Endometrium (tissue), 2 donors: Measurements from ENCODE around the gene DNTT.

Source experiments
- FAIRE-seq: peaks from 2 replicates; lab custom pipeline; 2012; peaks lifted over from hg19 to GRCh38; lab: Jason Lieb, UNC
- donor health status: control.
- donor health status: control.

The DNTT gene

DNA sequence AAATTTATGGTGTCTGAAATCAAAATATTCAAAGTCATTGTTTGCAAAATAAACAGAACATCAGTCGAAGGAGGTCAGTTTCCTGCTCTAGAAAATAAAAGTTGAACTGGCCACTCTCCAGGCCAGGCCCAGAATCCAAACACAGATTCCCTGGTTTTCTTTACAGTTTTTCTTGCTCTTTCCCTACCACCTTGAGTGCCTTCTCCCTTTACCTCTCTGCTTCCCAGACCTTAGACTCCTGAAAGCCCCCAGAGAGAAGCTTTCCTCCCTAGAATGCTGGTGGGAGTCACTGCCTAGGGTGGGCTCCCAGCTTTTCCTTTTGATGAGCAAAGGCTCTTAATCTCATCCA lies 6.1 kb downstream of the DNTT start:
- no peak for FAIRE-seq

DNA sequence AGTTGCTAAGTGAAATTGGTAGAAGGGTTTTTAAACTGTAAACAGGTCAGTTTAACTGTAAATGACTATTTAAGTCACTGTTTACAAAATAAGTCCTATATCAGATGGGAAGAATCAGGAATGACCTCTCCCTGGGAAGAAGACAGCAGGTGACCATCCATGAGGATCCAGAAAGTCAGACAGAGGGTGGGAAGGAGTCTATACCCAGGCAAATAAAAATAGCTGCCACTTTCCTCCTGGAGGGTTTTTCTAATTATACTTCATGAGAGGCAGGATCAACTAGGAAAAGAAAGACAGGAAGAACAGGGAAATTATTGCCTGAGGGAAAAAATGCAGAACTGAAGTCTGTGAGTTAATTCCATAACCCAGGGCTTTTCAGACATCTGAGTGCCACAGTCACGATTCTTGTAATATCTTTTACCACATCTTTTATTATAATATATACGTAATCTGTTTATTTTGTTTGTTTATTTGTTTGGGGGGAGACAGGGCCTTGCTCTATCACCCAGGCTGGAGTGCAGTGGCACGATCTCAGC lies 7.0 kb downstream of the DNTT start:
- FAIRE-seq = no peak

DNA sequence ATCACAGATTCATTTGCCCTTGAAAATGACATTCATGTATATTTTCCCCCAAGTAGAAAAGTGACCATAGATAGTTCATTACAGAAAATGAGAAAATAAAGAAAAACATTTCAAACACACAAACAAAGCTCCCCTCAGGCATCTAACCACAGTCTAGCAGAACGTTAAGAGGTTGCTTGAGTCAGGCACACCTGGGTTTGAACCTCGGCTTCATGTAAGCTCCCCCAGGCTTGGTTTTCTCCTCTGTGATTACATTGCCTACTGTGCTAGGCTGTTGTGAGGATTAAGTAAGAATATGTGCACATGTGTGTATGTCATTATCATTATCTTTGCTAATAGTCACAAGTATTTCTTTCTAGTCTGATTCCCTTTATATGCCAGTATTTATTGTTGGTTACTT lies 9.1 kb downstream of the DNTT start:
- FAIRE-seq = no peak

DNA sequence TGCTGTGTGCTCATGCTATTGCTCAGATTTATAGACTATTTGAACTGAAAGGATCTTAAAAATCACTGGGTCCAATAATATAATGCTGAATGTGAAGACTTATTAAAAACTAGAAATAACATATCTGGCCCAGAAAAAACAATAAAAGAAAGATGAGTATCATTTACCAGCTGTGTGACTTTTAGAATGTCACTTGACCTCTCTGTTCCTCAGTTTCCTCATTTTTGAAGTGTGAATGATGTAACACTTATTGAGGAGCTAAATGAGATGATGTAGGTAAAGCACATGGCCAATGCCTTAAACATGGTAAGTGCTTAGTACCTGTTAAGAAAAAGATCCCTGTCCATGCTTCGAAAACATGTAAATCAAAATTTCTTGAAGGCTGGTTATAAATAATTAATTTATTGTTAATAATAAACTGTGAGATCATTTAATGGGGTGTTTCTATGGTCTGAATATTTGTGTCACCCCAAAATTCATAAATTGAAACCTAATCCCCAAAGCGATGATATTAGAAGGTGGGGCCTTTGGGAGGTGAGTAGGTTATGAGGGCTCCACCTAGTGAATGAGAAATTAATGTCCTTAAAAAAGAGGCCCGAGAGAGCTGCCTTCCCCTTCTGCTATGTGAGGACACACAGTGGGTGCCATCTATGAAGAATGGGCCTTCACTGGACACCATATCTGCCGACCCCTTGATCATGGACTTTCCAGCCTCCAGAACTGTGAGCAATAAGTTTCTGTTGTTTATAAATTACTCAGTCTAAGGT lies 13.0 kb downstream of the DNTT start:
- no peak for FAIRE-seq

DNA sequence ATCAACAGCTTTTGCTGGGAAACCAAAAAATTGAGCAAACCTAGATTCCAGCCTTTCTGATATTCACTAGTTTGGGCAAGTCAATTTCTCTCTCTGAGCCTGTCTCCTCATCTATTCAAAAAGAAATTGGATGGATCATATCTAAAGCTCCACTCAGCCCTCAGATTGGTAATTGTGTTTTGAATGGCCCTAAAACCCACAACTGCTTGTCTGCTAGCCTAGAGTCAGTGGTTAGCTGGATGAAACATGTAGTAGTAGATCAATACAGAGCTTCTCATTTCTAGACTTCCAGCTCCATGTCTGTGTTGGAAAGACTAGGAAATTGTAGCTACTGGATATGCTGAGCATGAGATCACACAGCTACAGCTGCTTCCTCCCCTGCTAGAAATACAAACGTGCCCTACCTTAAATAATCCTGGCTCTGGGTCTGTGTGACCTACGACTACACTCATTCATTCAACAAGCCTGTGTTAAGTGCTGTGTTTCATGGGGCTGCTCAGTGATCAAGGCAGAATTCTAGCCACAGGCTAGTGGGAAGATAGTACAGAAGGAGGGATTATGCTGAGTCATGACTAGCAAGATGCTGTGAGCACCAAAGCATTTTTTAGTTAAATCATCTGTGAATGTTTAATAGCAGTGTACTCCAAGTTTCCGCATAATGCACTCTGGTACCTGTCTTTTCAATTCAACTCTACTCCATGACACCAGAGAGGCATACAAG lies 15.7 kb downstream of the DNTT start:
- no peak for FAIRE-seq

DNA sequence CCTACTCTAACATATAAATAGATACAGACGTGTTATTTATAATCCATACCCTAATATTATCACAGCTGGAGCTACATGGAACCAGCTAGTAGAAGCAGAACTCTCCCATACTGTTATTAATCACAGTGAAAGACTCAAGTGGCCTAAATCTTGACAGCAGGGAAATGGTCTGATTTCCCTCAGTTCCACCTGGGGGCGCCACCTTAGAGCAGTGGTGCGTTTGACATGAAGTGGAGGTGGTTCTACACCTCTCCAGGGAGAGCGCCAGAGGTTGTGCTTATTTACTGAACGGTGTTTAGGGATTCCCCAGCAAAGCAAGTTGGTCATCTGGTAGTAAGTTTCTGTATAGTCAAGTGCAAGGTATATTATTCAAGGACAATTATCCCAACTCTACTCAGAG lies 17.6 kb downstream of the DNTT start:
- no peak for FAIRE-seq

DNA sequence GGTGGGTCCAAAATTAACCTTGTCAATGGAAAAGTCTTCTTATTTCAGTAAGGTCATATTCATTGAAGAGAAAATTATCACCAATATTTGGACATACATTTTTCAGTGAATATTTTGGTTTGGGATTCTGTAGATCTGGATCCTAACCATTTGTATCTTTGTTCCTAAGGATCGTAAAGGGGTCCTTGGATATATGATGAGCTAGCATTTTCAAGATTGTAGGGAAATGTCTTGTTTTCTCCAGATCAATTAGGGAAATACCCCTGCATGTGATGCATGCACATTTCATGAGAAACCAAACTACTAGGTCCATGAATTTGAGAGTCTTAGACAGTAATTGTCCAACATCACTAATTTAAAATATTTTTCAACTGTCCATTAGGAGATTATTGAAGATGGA lies 18.0 kb downstream of the DNTT start:
- no peak for FAIRE-seq

DNA sequence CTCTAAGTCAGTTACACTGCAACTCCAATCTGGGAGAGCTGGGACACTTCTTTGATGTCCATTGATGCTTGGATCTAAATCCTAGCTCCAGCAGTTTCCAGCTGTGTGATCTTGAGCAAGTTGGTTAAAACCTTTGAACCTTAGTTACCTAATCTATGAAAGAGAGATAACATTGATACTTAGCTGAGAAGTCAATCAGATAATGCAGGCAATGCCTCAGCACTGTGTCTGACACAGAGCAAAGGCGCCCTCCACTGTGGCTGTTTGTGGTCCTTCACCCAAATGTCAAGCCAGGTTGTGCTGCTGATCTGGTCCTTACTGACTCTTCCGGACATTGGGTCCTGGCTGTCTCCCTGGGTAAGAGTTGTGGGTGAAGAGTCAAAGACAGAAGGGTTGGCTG lies 20.2 kb downstream of the DNTT start:
- no peak for FAIRE-seq

DNA sequence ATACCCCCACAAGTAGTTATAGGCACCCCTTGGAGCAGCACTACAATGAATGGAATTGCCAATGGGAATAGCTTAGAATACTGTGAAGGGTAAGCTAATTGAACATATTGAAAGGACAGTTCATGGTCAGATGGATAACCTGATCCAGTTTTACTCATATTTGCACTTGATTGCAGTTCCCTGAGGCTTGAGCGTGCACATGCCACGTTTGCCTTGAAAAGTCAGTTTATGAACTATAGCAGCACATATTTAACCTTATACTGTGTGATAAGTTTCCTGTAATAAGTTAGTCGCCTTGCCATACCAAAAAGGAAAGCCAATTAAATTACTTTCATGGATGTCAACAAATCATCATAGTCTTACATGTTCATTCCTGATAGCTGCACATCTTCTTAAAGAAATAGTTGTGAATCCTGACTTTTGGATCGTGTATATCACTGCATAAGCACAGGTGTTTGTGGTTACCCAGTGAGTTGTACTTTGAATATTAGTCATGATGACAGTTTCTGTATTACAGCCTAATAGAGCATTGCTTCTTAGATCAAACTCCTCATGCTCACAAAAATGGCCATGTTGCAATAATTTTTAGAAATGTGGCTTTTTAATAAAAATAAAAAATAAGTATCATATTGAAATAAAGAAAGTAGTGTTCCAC lies 21.6 kb downstream of the DNTT start:
- no peak for FAIRE-seq

DNA sequence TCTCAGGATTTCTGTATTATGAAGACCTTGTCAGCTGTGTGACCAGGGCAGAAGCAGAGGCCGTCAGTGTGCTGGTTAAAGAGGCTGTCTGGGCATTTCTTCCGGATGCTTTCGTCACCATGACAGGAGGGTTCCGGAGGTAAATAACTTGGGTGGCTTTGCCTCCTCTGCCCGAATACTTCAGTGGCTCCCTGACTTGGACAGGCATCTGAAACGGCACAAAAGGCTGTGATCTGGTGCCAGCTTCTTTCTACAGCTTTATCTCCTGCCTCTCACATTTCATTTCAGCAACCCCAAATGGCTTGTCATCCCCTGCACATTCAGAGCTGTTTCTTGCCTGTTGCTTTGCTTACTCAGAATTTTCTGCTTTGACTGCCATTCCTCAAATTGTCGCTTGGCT lies 23.2 kb downstream of the DNTT start:
- no peak for FAIRE-seq

DNA sequence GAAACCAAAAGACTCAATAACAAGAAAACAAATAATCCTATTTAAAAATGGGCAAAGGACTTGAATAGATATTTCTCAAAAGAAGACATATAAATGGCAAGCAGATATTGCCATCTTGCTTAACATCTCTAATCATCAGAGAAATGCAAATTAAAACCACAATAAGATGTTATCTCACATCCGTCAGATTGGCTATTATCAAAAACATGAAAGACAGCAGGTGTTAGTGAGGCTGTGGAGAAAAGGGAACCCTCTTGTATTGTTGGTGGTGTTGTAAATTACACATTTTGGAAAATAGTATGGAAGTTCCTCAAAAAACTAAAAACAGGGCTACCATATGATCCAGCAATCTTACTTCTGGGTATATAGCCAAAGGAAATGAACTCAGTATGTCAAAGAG lies 28.9 kb downstream of the DNTT start:
- FAIRE-seq = no peak

DNA sequence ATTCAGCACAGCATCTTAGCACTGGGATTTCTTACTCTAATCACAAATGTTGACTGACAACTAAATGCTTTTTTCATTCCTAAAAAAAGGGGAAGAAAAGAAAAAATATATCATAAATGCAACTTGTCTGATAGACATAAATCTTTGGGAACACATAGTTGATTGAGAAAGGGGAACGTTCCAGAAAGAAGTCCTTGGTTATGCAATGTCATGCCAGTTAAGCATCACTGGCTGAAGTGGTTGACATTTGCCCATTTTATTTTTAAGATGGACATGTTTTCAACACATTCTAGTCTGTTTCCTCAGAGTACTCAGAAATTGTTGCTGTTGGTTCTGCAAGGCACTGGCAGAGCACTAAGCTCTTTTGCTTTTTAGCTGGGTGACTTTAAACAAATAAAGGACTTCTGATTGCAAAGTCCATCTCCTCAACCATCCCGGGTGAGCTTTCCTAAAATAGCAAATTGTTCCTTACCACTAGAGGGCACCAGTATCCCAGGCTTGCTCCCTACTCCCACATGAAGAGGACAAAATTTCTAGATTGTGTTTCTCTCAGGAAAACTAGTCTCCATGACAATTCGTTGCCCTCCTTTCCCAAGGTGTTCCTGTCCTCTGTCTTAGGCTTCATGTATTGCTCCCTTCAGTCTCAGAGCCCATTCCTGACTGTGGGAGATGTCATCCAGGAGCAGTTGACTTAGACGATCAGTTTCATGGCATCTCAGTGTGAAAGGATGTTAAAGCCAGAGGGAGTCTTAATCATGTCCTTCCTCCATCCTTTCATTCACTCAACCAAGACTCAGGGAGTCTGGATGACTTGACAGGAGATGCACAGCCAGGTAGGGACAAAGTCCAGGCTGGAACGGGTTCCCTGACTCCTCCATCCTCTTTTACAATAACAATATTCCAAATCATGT lies 30.6 kb downstream of the DNTT start:
- no peak for FAIRE-seq

DNA sequence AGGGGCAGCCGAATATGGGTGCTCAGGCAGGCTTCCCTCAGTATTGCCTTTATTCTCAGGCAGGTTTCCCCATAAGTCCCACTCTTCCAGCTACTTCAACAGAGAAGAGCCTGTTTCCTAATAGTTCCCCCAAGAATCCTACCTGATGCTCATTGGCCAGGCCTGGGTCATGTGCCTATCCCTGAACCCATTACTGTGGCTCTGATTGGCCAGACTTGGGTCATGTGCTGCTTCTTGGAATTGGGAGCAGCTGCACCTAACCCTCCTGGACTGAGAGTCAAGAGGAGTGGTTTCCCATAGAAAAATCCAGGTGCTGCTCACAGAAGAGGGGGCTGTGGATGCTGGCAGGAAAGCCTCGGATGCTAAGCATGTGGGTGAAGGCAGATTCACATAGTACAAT lies 32.9 kb downstream of the DNTT start:
- no peak for FAIRE-seq

DNA sequence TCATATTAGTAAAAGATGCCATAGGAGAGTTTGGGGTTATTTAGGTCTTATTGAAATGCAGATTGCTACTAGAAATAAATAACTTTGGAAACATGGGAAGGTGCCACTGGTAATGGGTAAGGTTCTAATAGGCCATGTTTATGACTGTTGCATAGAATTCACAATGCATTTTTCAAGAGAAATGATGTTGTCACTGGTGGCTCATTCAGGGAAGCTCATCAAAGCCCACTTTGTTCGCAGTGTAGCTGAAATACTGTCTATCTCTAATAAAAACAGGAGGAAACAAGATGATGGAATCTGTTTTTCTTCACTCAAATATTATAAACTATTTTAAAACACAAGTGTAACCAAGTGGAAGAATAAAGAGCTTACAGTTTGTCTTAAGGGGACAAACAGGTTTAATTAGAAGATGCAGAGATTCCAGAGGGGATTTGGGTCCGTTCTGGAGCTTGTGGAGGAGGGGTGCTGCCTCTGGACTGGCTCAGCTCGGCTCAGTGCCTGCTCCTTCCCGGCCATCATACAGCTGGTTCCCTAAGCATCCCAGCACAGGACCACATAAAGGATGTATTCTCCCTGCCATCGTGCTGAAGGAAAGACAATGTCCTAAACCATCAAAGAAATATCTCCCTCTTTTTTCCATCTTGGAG lies 34.2 kb downstream of the DNTT start:
- FAIRE-seq = no peak

DNA sequence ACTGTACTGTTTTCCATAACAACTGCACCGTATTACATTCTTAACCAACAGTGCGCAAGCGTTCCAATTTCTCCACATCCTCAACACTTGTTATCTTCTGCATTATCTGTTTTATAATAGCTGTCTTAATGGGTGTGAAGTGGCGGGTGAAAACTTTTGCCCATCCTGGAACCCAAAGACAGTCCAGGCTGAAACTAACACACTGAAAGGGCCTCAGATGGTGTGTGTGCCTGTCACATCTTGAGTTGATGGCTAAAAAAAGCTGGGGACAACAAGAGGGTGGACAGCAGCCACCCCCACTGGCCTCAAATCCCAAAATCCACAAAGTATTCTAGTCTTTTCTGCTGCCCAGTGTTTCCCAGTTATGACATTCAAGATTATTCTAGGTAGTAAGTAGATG lies 35.1 kb downstream of the DNTT start:
- no peak for FAIRE-seq

DNA sequence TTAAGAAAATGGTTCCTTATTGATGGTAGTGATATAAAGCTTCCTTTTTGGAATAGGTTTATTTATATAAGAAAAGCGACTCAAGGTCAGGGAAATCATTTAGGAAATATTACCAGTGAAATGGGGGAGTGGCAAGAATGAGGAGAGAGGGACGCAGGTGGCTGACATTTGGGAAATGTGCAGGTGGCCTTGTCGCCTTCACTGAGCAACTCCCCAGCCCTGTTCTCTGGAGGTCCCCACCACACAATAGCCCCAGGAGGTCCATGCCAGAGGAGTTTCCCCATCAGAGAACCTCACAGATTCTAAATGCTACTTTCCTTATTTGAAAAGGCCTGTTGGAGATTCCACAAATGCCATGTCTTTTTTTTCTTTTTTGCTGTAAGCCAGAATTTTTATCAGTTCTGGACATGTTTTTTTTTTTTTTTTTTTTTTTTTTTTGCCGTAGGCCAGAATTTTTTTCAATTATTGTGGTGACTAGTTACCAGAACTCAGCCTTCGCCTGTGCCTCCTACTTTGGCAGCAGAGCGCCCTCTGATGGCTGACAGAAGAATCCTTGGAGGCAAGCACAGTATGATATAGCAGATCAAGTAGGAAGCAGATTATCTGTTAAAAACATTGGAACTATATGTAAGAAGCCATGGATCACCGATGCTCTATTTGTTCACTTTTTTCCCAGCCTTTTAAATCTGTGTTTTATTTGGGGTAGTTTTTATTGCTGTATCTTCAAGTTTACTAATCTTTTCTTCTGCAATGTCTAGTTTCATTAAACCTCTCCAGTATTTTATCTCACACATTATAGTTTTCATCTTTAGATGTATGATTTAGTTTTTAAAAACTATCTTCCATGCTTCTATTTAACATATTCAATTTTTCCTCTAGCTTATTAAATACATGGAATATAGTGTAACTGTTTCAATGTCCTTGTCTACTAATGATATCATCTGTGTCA lies 36.0 kb downstream of the DNTT start:
- peak; percentile 46 for FAIRE-seq

DNA sequence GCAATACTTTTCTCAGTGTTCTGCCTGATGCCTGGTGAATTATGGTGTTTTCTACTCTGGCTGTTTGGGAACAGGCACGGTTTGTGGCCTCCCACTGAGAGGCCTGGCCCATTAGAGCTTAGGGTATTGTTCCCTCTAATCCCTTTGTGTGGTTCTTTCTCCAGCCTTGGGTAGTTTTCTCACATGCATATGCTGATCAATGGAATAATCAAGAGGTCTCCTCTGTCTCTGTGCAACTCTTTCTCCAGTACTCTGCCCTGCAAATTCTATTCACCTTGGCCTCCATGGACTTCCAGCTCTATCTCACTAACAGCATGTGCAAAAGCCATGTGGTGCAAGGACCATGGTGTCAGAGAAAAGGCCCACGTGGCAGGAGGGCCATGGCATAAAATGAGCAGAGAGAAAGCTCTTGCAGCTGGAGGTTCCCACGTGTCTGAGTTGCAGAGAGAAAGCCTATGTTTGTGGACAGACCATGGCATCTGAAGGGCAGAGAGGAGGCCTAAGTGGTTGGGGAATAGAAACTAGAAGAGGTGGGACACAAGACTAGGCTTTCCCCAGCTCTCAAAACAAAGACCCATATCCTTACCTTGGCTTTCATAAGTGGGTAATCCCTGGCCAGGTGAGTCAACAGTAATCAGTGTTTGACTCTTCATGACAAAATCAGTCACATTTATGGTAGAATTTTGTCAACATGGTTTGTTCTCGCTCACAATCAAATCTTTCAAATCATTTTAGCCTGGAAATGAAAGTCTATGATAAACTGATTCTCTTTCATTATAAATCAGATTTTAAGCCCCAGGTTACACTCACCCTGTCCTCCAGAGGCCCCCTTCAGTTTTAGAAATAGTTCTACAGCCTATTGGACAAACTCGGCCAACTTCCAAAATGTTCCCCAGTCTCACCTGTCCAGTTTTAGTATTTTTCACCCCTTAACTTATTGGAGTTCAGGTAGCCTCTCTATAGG lies 37.3 kb downstream of the DNTT start:
- no peak for FAIRE-seq

DNA sequence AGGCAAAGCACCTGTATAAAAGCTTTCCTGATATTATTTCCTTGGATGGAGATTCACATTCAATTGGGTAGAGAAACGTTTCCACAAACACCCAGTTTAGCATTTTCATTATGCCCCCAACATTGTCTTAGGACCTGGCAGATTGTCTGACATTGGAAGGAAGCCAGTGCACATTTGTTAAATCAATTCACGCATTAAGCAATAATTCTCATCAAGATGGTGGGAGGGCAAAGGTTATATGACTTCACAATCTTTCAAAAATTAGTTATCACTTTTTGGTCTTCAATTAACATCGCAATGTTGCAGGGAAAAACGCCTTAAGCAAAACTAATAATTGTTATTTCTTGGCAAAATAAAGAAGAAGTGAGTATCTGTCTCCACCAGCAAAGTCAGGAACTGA lies 38.2 kb downstream of the DNTT start:
- FAIRE-seq = no peak

DNA sequence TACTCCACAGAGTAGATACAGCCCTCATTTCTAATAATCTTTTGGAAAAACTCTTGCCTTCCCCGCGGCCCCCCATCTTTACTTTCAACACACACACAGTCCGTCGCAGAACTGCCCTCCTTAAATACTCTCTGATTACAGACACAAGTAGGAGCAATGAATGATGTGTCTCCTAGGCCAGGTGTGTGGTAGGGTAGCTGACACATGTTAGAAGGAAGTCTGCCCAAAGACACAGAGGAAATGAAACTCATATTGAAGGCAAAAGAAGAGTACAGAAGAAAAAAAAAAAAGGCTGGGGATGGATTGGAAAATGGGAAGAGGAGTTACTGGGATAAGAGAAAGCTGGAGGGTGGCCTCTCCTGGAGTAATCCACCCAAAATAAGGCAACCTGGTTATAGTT lies 39.9 kb downstream of the DNTT start:
- FAIRE-seq = no peak
